GM18868 (cell line): ENCODE results near the gene R3HDM2.
A peak's percentile ranks its signal among the peaks of the same experiment; 100 is the strongest.

ENCODE experiments used
- ATAC-seq: cut with Tn5 transposase; IDR thresholded peaks from one replicate; pipeline ENCODE4 v1.9.1; 2021; ENCODE audit warnings: mild to moderate bottlenecking, moderate library complexity; ENCODE audit not compliant: unreplicated experiment

Gene R3HDM2

GRCh38 chr12:57233357-57234232 lies 197.2 kb downstream of the R3HDM2 start:
- no peak for ATAC-seq

GRCh38 chr12:57232156-57232756 lies 198.6 kb downstream of the R3HDM2 start:
- ATAC-seq = no peak

- no peak for ATAC-seq
Measured at GRCh38 chr12:57231276-57232021, 199.4 kb downstream of the R3HDM2 start.

GRCh38 chr12:57230381-57231155 lies 200.3 kb downstream of the R3HDM2 start:
- no peak for ATAC-seq

- ATAC-seq = peak; percentile 63
Measured at GRCh38 chr12:57229634-57230380, 201.0 kb downstream of the R3HDM2 start, which contains the start of gene SHMT2. Gene SHMT2 (plus strand): TSS chr12:57229711. CDS start chr12:57229779, 68 bp downstream.

- ATAC-seq = no peak
Measured at GRCh38 chr12:57229046-57229633, 201.7 kb downstream of the R3HDM2 start.

GRCh38 chr12:57227315-57228115 lies 203.3 kb downstream of the R3HDM2 start:
- ATAC-seq = no peak

GRCh38 chr12:57226588-57227314 lies 204.1 kb downstream of the R3HDM2 start:
- ATAC-seq = no peak

- no peak for ATAC-seq
Measured at GRCh38 chr12:57225680-57226210, 205.1 kb downstream of the R3HDM2 start.

- ATAC-seq = no peak
Measured at GRCh38 chr12:57224973-57225679, 205.7 kb downstream of the R3HDM2 start.

GRCh38 chr12:57224278-57224972 lies 206.4 kb downstream of the R3HDM2 start:
- no peak for ATAC-seq

GRCh38 chr12:57223191-57224165 lies 207.4 kb downstream of the R3HDM2 start:
- ATAC-seq = no peak

GRCh38 chr12:57222286-57223190 lies 208.3 kb downstream of the R3HDM2 start:
- ATAC-seq = no peak

GRCh38 chr12:57221169-57221917 lies 209.5 kb downstream of the R3HDM2 start:
- ATAC-seq = no peak
